22Rv1 (cell line): ENCODE results near the gene IQGAP2.

ENCODE experiments used
- ZFX ChIP-seq: fragments of 450-650 bp; IDR thresholded peaks from 2 replicates; pipeline ENCODE4 v1.6.1; 2017; ENCODE audit warnings: antibody characterized with exemption, borderline replicate concordance
- TF ChIP-seq, protein P1 (sequence below): fragments of 450-650 bp; IDR thresholded peaks from 2 replicates; pipeline ENCODE4 v1.5.1; 2017; ENCODE audit warnings: mild to moderate bottlenecking

DNA sequence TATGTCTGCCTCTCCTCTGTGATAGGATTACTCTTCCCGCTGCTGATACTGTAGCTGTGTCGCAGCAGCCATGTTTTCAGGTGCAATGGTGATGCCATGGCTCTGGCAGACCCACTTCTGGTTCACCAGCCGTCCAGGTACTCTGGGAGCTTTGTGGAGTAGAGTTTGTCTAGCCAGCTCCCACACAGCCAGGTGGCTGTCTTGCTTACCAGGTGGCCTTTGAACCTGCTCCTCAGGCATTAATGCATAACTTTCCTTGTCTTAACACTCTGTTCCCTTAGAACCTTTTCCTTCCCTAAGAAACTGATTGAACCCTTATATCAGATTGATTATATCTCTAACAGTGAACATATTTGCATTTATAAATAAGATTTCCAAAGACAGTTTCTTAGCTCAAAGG lies 177.9 kb downstream of the IQGAP2 start:
- TF ChIP-seq, protein P1, sequence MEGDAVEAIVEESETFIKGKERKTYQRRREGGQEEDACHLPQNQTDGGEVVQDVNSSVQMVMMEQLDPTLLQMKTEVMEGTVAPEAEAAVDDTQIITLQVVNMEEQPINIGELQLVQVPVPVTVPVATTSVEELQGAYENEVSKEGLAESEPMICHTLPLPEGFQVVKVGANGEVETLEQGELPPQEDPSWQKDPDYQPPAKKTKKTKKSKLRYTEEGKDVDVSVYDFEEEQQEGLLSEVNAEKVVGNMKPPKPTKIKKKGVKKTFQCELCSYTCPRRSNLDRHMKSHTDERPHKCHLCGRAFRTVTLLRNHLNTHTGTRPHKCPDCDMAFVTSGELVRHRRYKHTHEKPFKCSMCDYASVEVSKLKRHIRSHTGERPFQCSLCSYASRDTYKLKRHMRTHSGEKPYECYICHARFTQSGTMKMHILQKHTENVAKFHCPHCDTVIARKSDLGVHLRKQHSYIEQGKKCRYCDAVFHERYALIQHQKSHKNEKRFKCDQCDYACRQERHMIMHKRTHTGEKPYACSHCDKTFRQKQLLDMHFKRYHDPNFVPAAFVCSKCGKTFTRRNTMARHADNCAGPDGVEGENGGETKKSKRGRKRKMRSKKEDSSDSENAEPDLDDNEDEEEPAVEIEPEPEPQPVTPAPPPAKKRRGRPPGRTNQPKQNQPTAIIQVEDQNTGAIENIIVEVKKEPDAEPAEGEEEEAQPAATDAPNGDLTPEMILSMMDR: no peak
- no peak for TF ChIP-seq ZFX
